ENCODE results near the gene SAMD10. TPM values are rescaled to one million over a fixed set of nuclear protein-coding genes. Genes with fewer than 3 reads are reported as not detected.
A peak's percentile ranks its signal among the peaks of the same experiment; 100 is the strongest.

Gene SAMD10
- total and polyA plus RNA-seq, 12 donors = 1.1 to 8.8 (median 4.4) TPM

- intact Hi-C loops (cut with DNase I) = no loop called here
- Histone ChIP-seq H3K27me3 (no peaks in the 10 kb centered on the region), H3K4me3 (no peak overlapping the region), H3K9me3 (replicated peaks in 1 of 3) (no peaks in the 10 kb centered on the region), H3K36me3 (replicated peaks in 1 of 2) (peaks cover 0 to 57% of the 10 kb centered on the region in 2 donors), H3K4me1 (replicated peaks in 1 of 2) (no peaks in the 10 kb centered on the region), H3K27ac (no peak overlapping the region)
- 42 to 89% (median 82%) methylated on average over 3 to 33 of the region's 33 CpGs for WGBS, 4 donors
- no peak for TF ChIP-seq CTCF (IDR thresholded peaks at IDR 0.05)
- TF ChIP-seq POLR2A (IDR thresholded peaks at IDR 0.05) = no peak
- DNase-seq = no peak
Measured at GRCh38 chr20:63939061-63939935, 40.1 kb downstream of the SAMD10 start.

- Histone ChIP-seq H3K4me3 (no peak overlapping the region), H3K36me3 (replicated peaks in 1 of 2) (peaks cover 0 to 44% of the 10 kb centered on the region in 2 donors), H3K27ac (no peak overlapping the region), H3K4me1 (replicated peaks in 1 of 2) (no peaks in the 10 kb centered on the region), H3K9me3 (replicated peaks in 1 of 3) (no peaks in the 10 kb centered on the region), H3K27me3 (no peaks in the 10 kb centered on the region)
- no peak for TF ChIP-seq CTCF (IDR thresholded peaks at IDR 0.05)
- no peak for TF ChIP-seq POLR2A (IDR thresholded peaks at IDR 0.05)
- peak in 1 of 7 donors; percentile 15 for DNase-seq
- 84 to 89% (median 86%) methylated on average over 14 of the region's 14 CpGs for WGBS, 4 donors
- intact Hi-C loops (cut with DNase I) = no loop called here
Measured at GRCh38 chr20:63937596-63937995, 41.8 kb downstream of the SAMD10 start.

DNA sequence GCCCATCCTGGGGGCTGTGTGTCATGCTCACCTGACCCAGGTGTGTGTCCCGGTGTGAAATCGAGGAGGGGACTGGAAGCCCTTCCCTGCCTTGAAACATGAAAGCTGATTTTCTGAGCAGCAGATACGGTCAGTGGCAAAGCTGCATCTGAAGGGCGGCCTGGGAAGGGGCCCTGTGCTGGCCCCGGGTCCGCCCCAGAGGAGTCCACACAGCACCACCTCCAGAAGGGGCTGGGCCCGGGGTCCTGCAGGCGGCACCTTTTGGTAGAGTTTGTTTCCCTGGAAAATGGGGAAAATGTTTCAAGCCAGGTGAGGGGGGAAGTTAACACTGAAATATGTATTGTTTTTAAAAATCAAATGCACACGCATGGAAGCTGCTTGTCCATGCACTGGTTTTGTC lies 44.0 kb downstream of the SAMD10 start:
- WGBS, 4 donors = 92 to 95% (median 93%) methylated on average over 4 to 9 of the region's 9 CpGs

More for the DNA sequence above, 44.0 kb downstream of the SAMD10 start:
- Histone ChIP-seq H3K36me3 (replicated peaks in 1 of 2) (peaks cover 0 to 58% of the 10 kb centered on the region in 2 donors), H3K27ac (no peak overlapping the region), H3K4me3 (no peak overlapping the region), H3K9me3 (replicated peaks in 1 of 3) (no peaks in the 10 kb centered on the region), H3K4me1 (replicated peaks in 1 of 2) (no peaks in the 10 kb centered on the region), H3K27me3 (no peaks in the 10 kb centered on the region)
- DNase-seq = no peak
- intact Hi-C loops (cut with DNase I) = no loop called here
- TF ChIP-seq CTCF (IDR thresholded peaks at IDR 0.05) (no peak), POLR2A (IDR thresholded peaks at IDR 0.05) (no peak)

All from adrenal gland (tissue), 12 donors.